RWPE2 (cell line): ENCODE results near the gene LUZP2.
"Not testable (repeated sequence)": the region's sequence is repeated elsewhere in the genome, so short reads cannot be mapped to it uniquely, and the experiment has no call there.

Source experiments
- ATAC-seq: fragments of 200-7000 bp; cut with Tn5 transposase; 3 replicates; pipeline ENCODE4 v1.9.1; 2021; ENCODE audit warnings: low read depth
- DNase-seq: peaks from one replicate; pipeline ENCODE4 v3.0.0-alpha.2; 2020; ENCODE audit warnings: low spot score
- H3K27ac ChIP-seq: fragments of 450-650 bp; 2 replicates; pipeline ENCODE4 v1.5.1; 2017; ENCODE audit warnings: mild to moderate bottlenecking; ENCODE audit not compliant: poor library complexity, severe bottlenecking
- H3K27me3 ChIP-seq: fragments of 250-450 bp; sonication (Bioruptor Pico); 2 replicates; pipeline ENCODE4 v1.5.1; 2021; ENCODE audit warnings: mild to moderate bottlenecking, moderate library complexity; ENCODE audit not compliant: insufficient read depth, poor library complexity, severe bottlenecking
- H3K36me3 ChIP-seq: fragments of 250-450 bp; sonication (Bioruptor Pico); 2 replicates; pipeline ENCODE4 v1.5.1; 2020; ENCODE audit warnings: low read depth, mild to moderate bottlenecking, moderate library complexity
- H3K4me1 ChIP-seq: fragments of 250-450 bp; sonication (Bioruptor Pico); 2 replicates; pipeline ENCODE4 v1.5.1; 2021; ENCODE audit warnings: mild to moderate bottlenecking, moderate library complexity; ENCODE audit not compliant: insufficient read depth, poor library complexity, severe bottlenecking
- H3K4me3 ChIP-seq: fragments of 250-450 bp; sonication (Bioruptor Pico); 2 replicates; pipeline ENCODE4 v1.5.1; 2021; ENCODE audit warnings: mild to moderate bottlenecking, moderate library complexity; ENCODE audit not compliant: severe bottlenecking
- H3K9me3 ChIP-seq: fragments of 250-450 bp; sonication (Bioruptor Pico); 2 replicates; pipeline ENCODE4 v1.5.1; 2021; ENCODE audit warnings: mild to moderate bottlenecking, moderate library complexity; ENCODE audit not compliant: severe bottlenecking
- CTCF ChIP-seq: fragments of 450-650 bp; IDR thresholded peaks from one replicate; pipeline ENCODE4 v1.5.1; 2017; ENCODE audit warnings: mild to moderate bottlenecking, moderate library complexity; ENCODE audit not compliant: poor library complexity, severe bottlenecking

The LUZP2 gene

DNA sequence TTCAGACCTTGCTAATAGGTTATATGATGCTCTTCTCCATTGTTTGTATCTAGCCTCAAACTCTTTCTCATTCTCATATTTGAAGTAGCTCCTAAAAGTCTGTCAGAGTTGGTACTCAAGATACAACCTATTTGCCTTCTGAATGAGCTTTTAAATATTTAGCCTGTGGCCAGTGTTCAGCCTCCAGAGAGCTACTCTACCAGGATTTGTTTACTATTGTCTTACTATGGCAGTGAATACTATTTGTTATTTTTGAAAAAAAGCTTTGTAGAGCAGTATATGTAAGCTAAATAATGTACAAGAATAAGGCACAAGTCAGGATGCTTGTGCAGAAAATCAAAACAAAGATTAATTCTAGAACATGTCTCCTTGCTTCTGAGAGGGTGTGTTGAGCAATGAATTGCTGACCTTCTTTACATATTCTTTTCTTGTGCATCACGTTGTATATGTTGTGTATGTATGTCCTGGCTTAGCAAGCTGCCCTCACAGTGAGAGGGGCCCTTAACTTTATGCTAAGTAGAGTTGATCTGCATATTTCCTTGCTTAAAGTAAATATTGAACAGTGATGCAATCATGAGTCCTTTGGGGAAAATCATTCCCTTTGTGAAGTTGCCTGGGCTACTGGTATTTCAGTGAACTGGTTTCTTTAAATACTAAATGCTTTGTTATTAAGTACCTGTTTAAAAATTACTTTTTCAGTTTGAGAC lies 438.0 kb downstream of the LUZP2 start:
- no peak overlapping the region for H3K27ac ChIP-seq
- H3K4me3 ChIP-seq = no peak overlapping the region
- H3K36me3 ChIP-seq = no peaks in the 10 kb centered on the region
- H3K9me3 ChIP-seq = no peaks in the 10 kb centered on the region
- no peaks in the 10 kb centered on the region for H3K27me3 ChIP-seq
- DNase-seq = no peak
- no peak for ATAC-seq
- TF ChIP-seq CTCF = no peak
- H3K4me1 ChIP-seq = no peaks in the 10 kb centered on the region

GRCh38 chr11:24944891-24945290 lies 448.0 kb downstream of the LUZP2 start:
- Histone ChIP-seq H3K36me3 (no peaks in the 10 kb centered on the region), H3K27me3 (no peaks in the 10 kb centered on the region), H3K27ac (no peak overlapping the region), H3K4me3 (no peak overlapping the region), H3K9me3 (no peaks in the 10 kb centered on the region), H3K4me1 (no peaks in the 10 kb centered on the region)
- DNase-seq (no peak), ATAC-seq (no peak)
- no peak for TF ChIP-seq CTCF

DNA sequence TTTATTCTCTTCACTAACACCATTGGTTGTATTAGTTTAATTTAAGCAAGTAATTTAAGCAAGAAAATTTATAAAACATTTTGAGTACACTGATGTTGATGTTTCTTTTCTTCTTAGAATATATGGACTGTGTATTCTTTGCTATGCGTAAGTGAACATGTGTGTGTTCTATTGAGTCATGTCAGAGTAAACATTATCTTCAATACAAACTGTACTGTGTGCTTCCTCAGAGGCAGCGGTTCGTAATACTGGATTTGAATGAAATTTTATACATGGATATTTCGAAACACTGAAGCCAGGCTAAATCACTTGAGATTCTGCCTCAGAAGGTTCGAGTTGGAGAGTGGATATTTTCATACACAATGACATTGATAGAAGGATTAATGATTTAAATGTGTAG lies 452.6 kb downstream of the LUZP2 start:
- Histone ChIP-seq H3K27ac (no peak overlapping the region), H3K36me3 (no peaks in the 10 kb centered on the region), H3K4me3 (no peak overlapping the region), H3K9me3 (no peaks in the 10 kb centered on the region), H3K27me3 (no peaks in the 10 kb centered on the region), H3K4me1 (no peaks in the 10 kb centered on the region)
- ATAC-seq = no peak
- TF ChIP-seq CTCF = no peak
- DNase-seq = no peak

- ATAC-seq = no peak
- no peak for DNase-seq
- H3K27me3 ChIP-seq = no peaks in the 10 kb centered on the region
- H3K36me3 ChIP-seq = no peaks in the 10 kb centered on the region
- TF ChIP-seq CTCF = no peak
- H3K4me3 ChIP-seq = no peak overlapping the region
- H3K9me3 ChIP-seq = no peaks in the 10 kb centered on the region
- no peaks in the 10 kb centered on the region for H3K4me1 ChIP-seq
- H3K27ac ChIP-seq = no peak overlapping the region
Measured at GRCh38 chr11:24963852-24964251, 467.0 kb downstream of the LUZP2 start.

GRCh38 chr11:24965748-24966147 lies 468.9 kb downstream of the LUZP2 start:
- Histone ChIP-seq H3K36me3 (no peaks in the 10 kb centered on the region), H3K27ac (no peak overlapping the region), H3K4me1 (no peaks in the 10 kb centered on the region), H3K27me3 (no peaks in the 10 kb centered on the region), H3K9me3 (no peaks in the 10 kb centered on the region), H3K4me3 (no peak overlapping the region)
- ATAC-seq (no peak), DNase-seq (no peak)
- no peak for TF ChIP-seq CTCF

DNA sequence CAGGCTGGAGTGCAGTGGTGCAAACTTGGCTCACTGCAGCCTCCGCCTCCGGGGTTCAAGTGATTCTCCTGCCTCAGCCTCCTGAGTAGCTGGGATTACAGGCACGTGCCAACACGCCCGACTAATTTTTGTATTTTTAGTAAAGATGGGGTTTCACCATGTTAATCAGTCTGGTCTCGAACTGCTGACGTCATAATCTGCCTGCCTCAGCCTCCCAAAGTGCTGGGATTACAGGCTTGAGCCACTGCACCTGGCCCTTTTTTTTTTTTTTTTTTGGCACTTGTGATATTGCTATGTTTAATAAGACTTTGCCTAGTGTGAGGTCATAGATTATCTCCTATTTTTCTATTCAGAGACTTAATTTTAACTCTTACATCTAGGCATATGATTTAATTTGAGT lies 497.1 kb downstream of the LUZP2 start:
- H3K36me3 ChIP-seq, H3K4me3 ChIP-seq, DNase-seq, ATAC-seq, H3K9me3 ChIP-seq, H3K4me1 ChIP-seq, H3K27ac ChIP-seq, H3K27me3 ChIP-seq: not testable (repeated sequence)

DNA sequence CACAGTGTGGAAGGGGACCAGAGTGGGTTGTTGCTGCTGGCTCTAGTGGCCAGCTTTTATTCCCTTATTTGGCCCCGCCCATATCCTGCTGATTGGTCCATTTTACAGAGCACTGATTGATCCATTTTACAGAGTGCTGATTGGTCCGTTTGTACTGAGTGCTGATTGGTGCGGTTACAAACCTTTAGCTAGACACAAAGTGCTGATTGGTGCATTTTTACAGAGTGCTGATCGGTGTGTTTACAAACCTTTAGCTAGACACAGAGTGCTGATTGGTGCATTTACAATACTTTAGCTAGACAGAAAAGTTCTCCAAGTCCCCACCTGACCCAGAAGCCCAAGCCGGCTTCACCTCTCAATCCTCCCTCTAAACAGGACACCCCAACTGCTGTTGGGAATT lies 503.1 kb downstream of the LUZP2 start:
- not testable (repeated sequence) for ATAC-seq

More for the DNA sequence above, 503.1 kb downstream of the LUZP2 start:
- not testable (repeated sequence) for H3K27me3 ChIP-seq, H3K36me3 ChIP-seq, DNase-seq, H3K9me3 ChIP-seq, H3K4me3 ChIP-seq, H3K4me1 ChIP-seq, H3K27ac ChIP-seq
